ENCODE data around the gene CD80. TPM values are rescaled to one million over a fixed set of nuclear protein-coding genes. Genes with fewer than 3 reads are reported as not detected.
"Not testable (repeated sequence)": the region's sequence is repeated elsewhere in the genome, so short reads cannot be mapped to it uniquely, and the experiment has no call there.

Gene CD80
- total RNA-seq, 4 donors from 2014 or later: 2.4 to 13.8 TPM; not detected in 2

- in situ Hi-C loops (cut with MboI; ENCODE audit: low pct_ligation_motif_present in 1 of 4, low pct_unique_long_range_greater_than_20kb in 1 of 4, low sequenced_read_pairs in 3 of 4): no loop called here
- Histone ChIP-seq H3K36me3 (no peaks in the 10 kb centered on the region), H3K4me1 (no peaks in the 10 kb centered on the region), H3K4me3 (no peak overlapping the region), H3K27ac (peak overlapping the region in 2 of 4 donors; percentile 17 to 19), H3K9me3 (no peaks in the 10 kb centered on the region), H3K27me3 (no peaks in the 10 kb centered on the region)
- 68 to 86% methylated on average over 1 to 5 of the region's 5 CpGs for WGBS, 2 donors (ENCODE audit: low coverage in 1 of 2)
- TF ChIP-seq EP300 (IDR thresholded peaks at IDR 0.05; ENCODE audit: low read depth) (no peak), POLR2A (IDR thresholded peaks at IDR 0.05) (no peak), POLR2AphosphoS5 (IDR thresholded peaks at IDR 0.05) (no peak)
- TF ChIP-seq, protein P1, sequence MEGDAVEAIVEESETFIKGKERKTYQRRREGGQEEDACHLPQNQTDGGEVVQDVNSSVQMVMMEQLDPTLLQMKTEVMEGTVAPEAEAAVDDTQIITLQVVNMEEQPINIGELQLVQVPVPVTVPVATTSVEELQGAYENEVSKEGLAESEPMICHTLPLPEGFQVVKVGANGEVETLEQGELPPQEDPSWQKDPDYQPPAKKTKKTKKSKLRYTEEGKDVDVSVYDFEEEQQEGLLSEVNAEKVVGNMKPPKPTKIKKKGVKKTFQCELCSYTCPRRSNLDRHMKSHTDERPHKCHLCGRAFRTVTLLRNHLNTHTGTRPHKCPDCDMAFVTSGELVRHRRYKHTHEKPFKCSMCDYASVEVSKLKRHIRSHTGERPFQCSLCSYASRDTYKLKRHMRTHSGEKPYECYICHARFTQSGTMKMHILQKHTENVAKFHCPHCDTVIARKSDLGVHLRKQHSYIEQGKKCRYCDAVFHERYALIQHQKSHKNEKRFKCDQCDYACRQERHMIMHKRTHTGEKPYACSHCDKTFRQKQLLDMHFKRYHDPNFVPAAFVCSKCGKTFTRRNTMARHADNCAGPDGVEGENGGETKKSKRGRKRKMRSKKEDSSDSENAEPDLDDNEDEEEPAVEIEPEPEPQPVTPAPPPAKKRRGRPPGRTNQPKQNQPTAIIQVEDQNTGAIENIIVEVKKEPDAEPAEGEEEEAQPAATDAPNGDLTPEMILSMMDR (IDR thresholded peaks at IDR 0.05): no peak
- DNase-seq: no peak
- intact Hi-C loops (cut with DNase I; ENCODE audit: low total_unique reads): no loop called here
These were observed 12.3 kb upstream of the CD80 start for GRCh38 chr3:119571688-119572087.

GRCh38 chr3:119571230-119571629 is 11.8 kb upstream of the CD80 start:
- H3K27ac ChIP-seq: peak overlapping the region in 2 of 4 donors; percentile 17 to 19
- in situ Hi-C loops (cut with MboI; ENCODE audit: low pct_ligation_motif_present in 1 of 4, low pct_unique_long_range_greater_than_20kb in 1 of 4, low sequenced_read_pairs in 3 of 4): no loop called here

GRCh38 chr3:119570229-119570628 is 10.8 kb upstream of the CD80 start:
- peak overlapping the region in 1 of 4 donors; percentile 19 for H3K27ac ChIP-seq
- H3K9me3 ChIP-seq: no peaks in the 10 kb centered on the region
- WGBS, 2 donors (ENCODE audit: low coverage in 1 of 2): 59 to 73% methylated on average over 3 to 5 of the region's 5 CpGs
- no peaks in the 10 kb centered on the region for H3K4me1 ChIP-seq
- intact Hi-C loops (cut with DNase I; ENCODE audit: low total_unique reads): no loop called here
- H3K27me3 ChIP-seq: no peaks in the 10 kb centered on the region
- in situ Hi-C loops (cut with MboI; ENCODE audit: low pct_ligation_motif_present in 1 of 4, low pct_unique_long_range_greater_than_20kb in 1 of 4, low sequenced_read_pairs in 3 of 4): no loop called here
- no peaks in the 10 kb centered on the region for H3K36me3 ChIP-seq
- TF ChIP-seq EP300 (IDR thresholded peaks at IDR 0.05; ENCODE audit: low read depth): no peak
- TF ChIP-seq, protein P1 (IDR thresholded peaks at IDR 0.05): no peak
- TF ChIP-seq POLR2A (IDR thresholded peaks at IDR 0.05): no peak
- TF ChIP-seq POLR2AphosphoS5 (IDR thresholded peaks at IDR 0.05): no peak
- DNase-seq: no peak
- no peak overlapping the region for H3K4me3 ChIP-seq

More at GRCh38 chr3:119571230-119571629, 11.8 kb upstream of the CD80 start:
- Histone ChIP-seq H3K9me3 (no peaks in the 10 kb centered on the region), H3K4me1 (no peaks in the 10 kb centered on the region), H3K4me3 (no peak overlapping the region), H3K36me3 (no peaks in the 10 kb centered on the region), H3K27me3 (no peaks in the 10 kb centered on the region)
- intact Hi-C loops (cut with DNase I; ENCODE audit: low total_unique reads): no loop called here
- DNase-seq: no peak
- 97% methylated on average over 1 of the region's 1 CpG; no CpG with 5 or more reads in 1 of the 2 donors for WGBS, 2 donors (ENCODE audit: low coverage in 1 of 2)
- TF ChIP-seq EP300 (IDR thresholded peaks at IDR 0.05; ENCODE audit: low read depth) (no peak), POLR2AphosphoS5 (IDR thresholded peaks at IDR 0.05) (no peak), POLR2A (IDR thresholded peaks at IDR 0.05) (no peak)
- TF ChIP-seq, protein P1 (IDR thresholded peaks at IDR 0.05): no peak

GRCh38 chr3:119569156-119569555 is 9.7 kb upstream of the CD80 start:
- Histone ChIP-seq H3K27ac (no peak overlapping the region), H3K27me3 (no peaks in the 10 kb centered on the region), H3K9me3 (no peaks in the 10 kb centered on the region), H3K4me3 (no peak overlapping the region), H3K36me3 (no peaks in the 10 kb centered on the region), H3K4me1 (no peaks in the 10 kb centered on the region)
- TF ChIP-seq, protein P1 (IDR thresholded peaks at IDR 0.05): no peak
- no peak for TF ChIP-seq POLR2A (IDR thresholded peaks at IDR 0.05)
- TF ChIP-seq EP300 (IDR thresholded peaks at IDR 0.05; ENCODE audit: low read depth): no peak
- no peak for TF ChIP-seq POLR2AphosphoS5 (IDR thresholded peaks at IDR 0.05)
- intact Hi-C loops (cut with DNase I; ENCODE audit: low total_unique reads) (no loop called here), in situ Hi-C loops (cut with MboI; ENCODE audit: low pct_ligation_motif_present in 1 of 4, low pct_unique_long_range_greater_than_20kb in 1 of 4, low sequenced_read_pairs in 3 of 4) (no loop called here)
- 92 to 100% methylated on average over 2 to 4 of the region's 4 CpGs for WGBS, 2 donors (ENCODE audit: low coverage in 1 of 2)
- DNase-seq: no peak

- in situ Hi-C loops (cut with MboI; ENCODE audit: low pct_ligation_motif_present in 1 of 4, low pct_unique_long_range_greater_than_20kb in 1 of 4, low sequenced_read_pairs in 3 of 4); H3K36me3 ChIP-seq; DNase-seq; H3K4me3 ChIP-seq; intact Hi-C loops (cut with DNase I; ENCODE audit: low total_unique reads); H3K9me3 ChIP-seq; H3K27me3 ChIP-seq; H3K4me1 ChIP-seq; H3K27ac ChIP-seq: not testable (repeated sequence)
- 83% methylated on average over 1 to 2 of the region's 2 CpGs for WGBS, 2 donors (ENCODE audit: low coverage in 1 of 2)
These were observed 3.9 kb upstream of the CD80 start for GRCh38 chr3:119563334-119563733.

Data from transverse colon (tissue), 4 donors.